ENCODE measurements around the gene SOX14.

SOX14 gene

DNA sequence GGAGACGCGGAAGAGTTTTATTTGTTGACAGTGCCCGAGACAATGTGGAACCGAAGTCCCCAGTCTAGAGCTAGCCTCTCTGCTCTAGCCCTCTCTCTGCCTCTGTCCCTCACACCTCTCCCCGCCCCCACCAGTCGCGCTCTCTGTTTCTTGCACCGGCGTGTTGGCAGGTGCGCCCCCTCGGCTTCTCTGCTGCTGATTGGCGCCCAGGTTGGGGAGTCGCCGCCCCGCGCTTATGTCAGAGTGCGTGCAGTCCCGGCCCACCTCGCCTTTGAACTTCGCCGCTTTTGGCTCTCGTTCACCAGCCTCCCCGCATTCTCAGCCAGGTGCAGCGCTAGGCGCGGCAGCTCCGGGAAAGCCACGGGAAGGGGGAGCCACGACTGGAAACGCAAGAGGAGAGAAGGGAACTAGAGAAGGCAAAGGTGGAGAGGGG, at the start of gene SOX14:
Gene SOX14, plus strand, starts transcription at position 315 of the 433 bp plus-strand sequence. CDS start 470 bp downstream, outside the sequence.
- no peak within 1 kb of the TSS for H3K4me3 ChIP-seq (ENCODE audit: low read depth, low read length, poor library complexity, severe bottlenecking)
- H3K79me2 ChIP-seq (ENCODE audit: insufficient read depth, low read length): no peaks in the 10 kb centered on the region
- no peak within 1 kb of the TSS for H2AFZ ChIP-seq (ENCODE audit: low read length)
- H4K20me1 ChIP-seq (ENCODE audit: insufficient read depth, low read length): no peaks in the 10 kb centered on the region
- H3K27me3 ChIP-seq (ENCODE audit: insufficient read depth, low read length): no peaks in the 10 kb centered on the region
- no peaks in the 10 kb centered on the region for H3K36me3 ChIP-seq (ENCODE audit: insufficient read depth, low read length)
- no peak within 1 kb of the TSS for H3K4me2 ChIP-seq (ENCODE audit: low read length)
- no peak for TF ChIP-seq EZH2 (IDR thresholded peaks at IDR 0.05; ENCODE audit: borderline replicate concordance, low read length)
- TF ChIP-seq, protein P1, sequence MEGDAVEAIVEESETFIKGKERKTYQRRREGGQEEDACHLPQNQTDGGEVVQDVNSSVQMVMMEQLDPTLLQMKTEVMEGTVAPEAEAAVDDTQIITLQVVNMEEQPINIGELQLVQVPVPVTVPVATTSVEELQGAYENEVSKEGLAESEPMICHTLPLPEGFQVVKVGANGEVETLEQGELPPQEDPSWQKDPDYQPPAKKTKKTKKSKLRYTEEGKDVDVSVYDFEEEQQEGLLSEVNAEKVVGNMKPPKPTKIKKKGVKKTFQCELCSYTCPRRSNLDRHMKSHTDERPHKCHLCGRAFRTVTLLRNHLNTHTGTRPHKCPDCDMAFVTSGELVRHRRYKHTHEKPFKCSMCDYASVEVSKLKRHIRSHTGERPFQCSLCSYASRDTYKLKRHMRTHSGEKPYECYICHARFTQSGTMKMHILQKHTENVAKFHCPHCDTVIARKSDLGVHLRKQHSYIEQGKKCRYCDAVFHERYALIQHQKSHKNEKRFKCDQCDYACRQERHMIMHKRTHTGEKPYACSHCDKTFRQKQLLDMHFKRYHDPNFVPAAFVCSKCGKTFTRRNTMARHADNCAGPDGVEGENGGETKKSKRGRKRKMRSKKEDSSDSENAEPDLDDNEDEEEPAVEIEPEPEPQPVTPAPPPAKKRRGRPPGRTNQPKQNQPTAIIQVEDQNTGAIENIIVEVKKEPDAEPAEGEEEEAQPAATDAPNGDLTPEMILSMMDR (IDR thresholded peaks at IDR 0.05; ENCODE audit: low read length): no peak
- H3K9ac ChIP-seq (ENCODE audit: low read length): no peak within 1 kb of the TSS
- H3K4me1 ChIP-seq (ENCODE audit: insufficient read depth, low read length, severe bottlenecking): no peaks in the 10 kb centered on the region
- no peaks in the 10 kb centered on the region for H3F3A ChIP-seq (ENCODE audit: insufficient read depth, low read length)
- H3K27ac ChIP-seq (ENCODE audit: low read depth, low read length, poor library complexity, severe bottlenecking): no peak within 1 kb of the TSS
- no peaks in the 10 kb centered on the region for H3K9me3 ChIP-seq (ENCODE audit: low read length)
- no peaks in the 10 kb centered on the region for H3K9me2 ChIP-seq (ENCODE audit: low read depth, low read length)

DNA sequence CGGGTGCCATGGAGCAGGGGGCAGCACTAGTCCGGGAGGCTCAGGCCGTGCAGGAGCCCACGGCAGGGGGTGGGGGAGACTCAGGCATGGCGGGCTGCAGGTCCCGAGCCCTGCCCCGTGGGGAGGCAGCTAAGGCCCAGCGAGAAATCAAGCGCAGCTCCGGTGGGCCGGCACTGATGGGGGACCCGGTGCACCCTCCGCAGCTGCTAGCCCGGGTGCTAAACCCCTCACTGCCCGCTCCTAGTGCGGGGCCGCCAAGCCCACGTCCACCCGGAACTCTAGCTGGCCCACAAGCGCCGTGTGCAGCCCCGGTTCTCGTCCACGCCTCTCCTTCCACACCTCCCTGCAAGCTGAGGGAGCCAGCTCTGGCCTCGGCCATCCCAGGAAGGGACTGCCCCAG, 49.6 kb upstream of the SOX14 start:
- H3K9me3 ChIP-seq (ENCODE audit: low read length): no peaks in the 10 kb centered on the region
- no peaks in the 10 kb centered on the region for H3K36me3 ChIP-seq (ENCODE audit: insufficient read depth, low read length)
- no peaks in the 10 kb centered on the region for H3K4me1 ChIP-seq (ENCODE audit: insufficient read depth, low read length, severe bottlenecking)
- H3K27ac ChIP-seq (ENCODE audit: low read depth, low read length, poor library complexity, severe bottlenecking): no peak overlapping the region
- H3F3A ChIP-seq (ENCODE audit: insufficient read depth, low read length): no peaks in the 10 kb centered on the region
- no peak for TF ChIP-seq EZH2 (IDR thresholded peaks at IDR 0.05; ENCODE audit: borderline replicate concordance, low read length)
- TF ChIP-seq, protein P1 (IDR thresholded peaks at IDR 0.05; ENCODE audit: low read length): no peak
- H4K20me1 ChIP-seq (ENCODE audit: insufficient read depth, low read length): no peaks in the 10 kb centered on the region
- no peaks in the 10 kb centered on the region for H3K79me2 ChIP-seq (ENCODE audit: insufficient read depth, low read length)
- no peak overlapping the region for H2AFZ ChIP-seq (ENCODE audit: low read length)
- H3K4me2 ChIP-seq (ENCODE audit: low read length): no peak overlapping the region
- H3K9ac ChIP-seq (ENCODE audit: low read length): no peak overlapping the region
- H3K9me2 ChIP-seq (ENCODE audit: low read depth, low read length): no peaks in the 10 kb centered on the region
- H3K4me3 ChIP-seq (ENCODE audit: low read depth, low read length, poor library complexity, severe bottlenecking): no peak overlapping the region
- no peaks in the 10 kb centered on the region for H3K27me3 ChIP-seq (ENCODE audit: insufficient read depth, low read length)

DNA sequence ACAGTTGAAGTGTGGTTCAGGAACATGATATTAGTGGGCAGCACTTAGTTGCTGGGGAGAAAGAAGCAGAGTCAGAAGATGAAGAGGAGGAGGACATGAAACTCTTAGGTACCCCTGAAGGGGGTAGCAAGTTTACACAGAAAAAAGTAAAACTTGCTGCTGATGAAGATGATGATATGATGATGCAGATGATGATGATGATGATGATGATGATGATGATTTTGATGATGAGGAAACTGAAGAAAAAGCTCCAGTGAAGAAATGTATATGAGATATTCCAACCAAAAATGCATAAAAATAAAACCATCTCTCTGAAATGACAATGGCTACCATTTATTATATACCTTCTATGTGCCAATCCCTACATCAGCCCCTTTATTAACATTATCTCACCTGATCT, 39.9 kb upstream of the SOX14 start:
- Histone ChIP-seq H3K4me3 (ENCODE audit: low read depth, low read length, poor library complexity, severe bottlenecking) (no peak overlapping the region), H3K79me2 (ENCODE audit: insufficient read depth, low read length) (no peaks in the 10 kb centered on the region)
- TF ChIP-seq, protein P1 (IDR thresholded peaks at IDR 0.05; ENCODE audit: low read length): no peak
- no peak for TF ChIP-seq EZH2 (IDR thresholded peaks at IDR 0.05; ENCODE audit: borderline replicate concordance, low read length)

More for the DNA sequence above, 39.9 kb upstream of the SOX14 start:
- H3K4me2 ChIP-seq (ENCODE audit: low read length): no peak overlapping the region
- H3K36me3 ChIP-seq (ENCODE audit: insufficient read depth, low read length): no peaks in the 10 kb centered on the region
- no peak overlapping the region for H3K9ac ChIP-seq (ENCODE audit: low read length)
- no peak overlapping the region for H3K27ac ChIP-seq (ENCODE audit: low read depth, low read length, poor library complexity, severe bottlenecking)
- no peaks in the 10 kb centered on the region for H3K4me1 ChIP-seq (ENCODE audit: insufficient read depth, low read length, severe bottlenecking)
- no peak overlapping the region for H2AFZ ChIP-seq (ENCODE audit: low read length)
- H3K9me2 ChIP-seq (ENCODE audit: low read depth, low read length): no peaks in the 10 kb centered on the region
- no peaks in the 10 kb centered on the region for H3K27me3 ChIP-seq (ENCODE audit: insufficient read depth, low read length)
- H3K9me3 ChIP-seq (ENCODE audit: low read length): no peaks in the 10 kb centered on the region
- no peaks in the 10 kb centered on the region for H4K20me1 ChIP-seq (ENCODE audit: insufficient read depth, low read length)
- no peaks in the 10 kb centered on the region for H3F3A ChIP-seq (ENCODE audit: insufficient read depth, low read length)

All from OCI-LY1 (cell line).